GM06990 (cell line): ENCODE data around the gene FCN2.

ENCODE experiments used
- DNase-seq: peaks from one replicate; pipeline ENCODE4 v3.0.0-alpha.2; 2011; ENCODE audit not compliant: insufficient read length; ENCODE audit errors: extremely low read depth
- H3K27me3 ChIP-seq: replicated peaks from 2 replicates; pipeline ENCODE4 v1.6.0; 2011; ENCODE audit warnings: low read length; ENCODE audit not compliant: control insufficient read depth, insufficient read depth
- H3K36me3 ChIP-seq: 2 replicates; pipeline ENCODE4 v1.5.1; 2011; ENCODE audit warnings: low read length; ENCODE audit not compliant: control insufficient read depth, insufficient read depth
- H3K4me3 ChIP-seq: replicated peaks from 2 replicates; pipeline ENCODE4 v1.5.1; 2011; ENCODE audit warnings: low read depth, mild to moderate bottlenecking, control low read depth, low read length
- TF ChIP-seq, protein P1 (sequence below): IDR thresholded peaks from 2 replicates; pipeline ENCODE4 v1.5.1; 2011; ENCODE audit warnings: low read length, control low read depth, mild to moderate bottlenecking, inconsistent platforms; ENCODE audit not compliant: insufficient read depth, poor library complexity, severe bottlenecking

FCN2 gene

GRCh38 chr9:134882204-134882785 lies 1.7 kb downstream of the FCN2 start:
- H3K27me3 ChIP-seq, result no peaks in the 10 kb centered on the region
- TF ChIP-seq, protein P1, sequence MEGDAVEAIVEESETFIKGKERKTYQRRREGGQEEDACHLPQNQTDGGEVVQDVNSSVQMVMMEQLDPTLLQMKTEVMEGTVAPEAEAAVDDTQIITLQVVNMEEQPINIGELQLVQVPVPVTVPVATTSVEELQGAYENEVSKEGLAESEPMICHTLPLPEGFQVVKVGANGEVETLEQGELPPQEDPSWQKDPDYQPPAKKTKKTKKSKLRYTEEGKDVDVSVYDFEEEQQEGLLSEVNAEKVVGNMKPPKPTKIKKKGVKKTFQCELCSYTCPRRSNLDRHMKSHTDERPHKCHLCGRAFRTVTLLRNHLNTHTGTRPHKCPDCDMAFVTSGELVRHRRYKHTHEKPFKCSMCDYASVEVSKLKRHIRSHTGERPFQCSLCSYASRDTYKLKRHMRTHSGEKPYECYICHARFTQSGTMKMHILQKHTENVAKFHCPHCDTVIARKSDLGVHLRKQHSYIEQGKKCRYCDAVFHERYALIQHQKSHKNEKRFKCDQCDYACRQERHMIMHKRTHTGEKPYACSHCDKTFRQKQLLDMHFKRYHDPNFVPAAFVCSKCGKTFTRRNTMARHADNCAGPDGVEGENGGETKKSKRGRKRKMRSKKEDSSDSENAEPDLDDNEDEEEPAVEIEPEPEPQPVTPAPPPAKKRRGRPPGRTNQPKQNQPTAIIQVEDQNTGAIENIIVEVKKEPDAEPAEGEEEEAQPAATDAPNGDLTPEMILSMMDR, result no peak

DNA sequence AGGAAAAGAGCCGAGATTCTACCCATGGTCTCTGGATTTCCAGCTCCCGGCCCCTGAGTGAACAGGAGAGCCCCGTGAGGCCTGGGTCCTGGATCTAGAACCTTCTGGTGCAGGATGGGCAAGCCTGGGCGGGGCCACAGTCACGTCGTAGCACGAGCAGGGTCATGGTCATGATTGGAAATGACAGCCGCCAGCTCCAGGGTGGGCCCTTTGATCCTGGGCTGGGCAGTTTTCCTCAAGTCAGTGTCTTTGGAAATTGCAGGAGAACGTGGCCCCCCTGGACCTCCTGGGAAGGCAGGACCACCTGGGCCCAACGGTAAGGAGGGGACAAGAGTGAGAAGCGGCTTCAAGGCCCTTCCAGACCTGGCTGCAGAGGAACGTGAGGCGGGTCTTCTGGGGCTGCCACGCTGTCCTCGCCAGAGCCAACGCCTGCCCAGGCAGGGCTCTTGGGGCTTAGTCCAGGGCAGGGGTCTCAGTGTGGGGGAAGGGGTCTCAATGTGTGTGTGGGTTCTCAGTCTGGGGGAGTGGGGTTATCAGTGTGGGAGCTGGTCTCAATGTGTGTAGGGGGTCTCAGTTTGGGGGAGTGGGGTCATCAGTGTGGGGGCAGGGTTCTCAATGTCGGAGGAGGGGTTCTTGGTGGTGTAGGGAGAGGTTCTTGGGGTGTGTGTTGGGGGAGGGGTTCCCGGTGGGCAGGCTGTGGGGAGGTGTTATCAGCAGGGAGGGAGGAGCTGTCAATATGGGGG lies 2.6 kb downstream of the FCN2 start:
- no peaks in the 10 kb centered on the region for H3K27me3 ChIP-seq

More at GRCh38 chr9:134882204-134882785, 1.7 kb downstream of the FCN2 start:
- no peak for DNase-seq
- H3K4me3 ChIP-seq, result no peak overlapping the region
- H3K36me3 ChIP-seq, result no peaks in the 10 kb centered on the region

GRCh38 chr9:134884492-134884891 lies 3.9 kb downstream of the FCN2 start:
- H3K4me3 ChIP-seq, result no peak overlapping the region
- H3K27me3 ChIP-seq, result no peaks in the 10 kb centered on the region
- no peak for DNase-seq
- TF ChIP-seq, protein P1, result no peak
- no peaks in the 10 kb centered on the region for H3K36me3 ChIP-seq

More for the DNA sequence above, 2.6 kb downstream of the FCN2 start:
- no peak for DNase-seq
- no peaks in the 10 kb centered on the region for H3K36me3 ChIP-seq
- no peak overlapping the region for H3K4me3 ChIP-seq
- TF ChIP-seq, protein P1, result no peak

DNA sequence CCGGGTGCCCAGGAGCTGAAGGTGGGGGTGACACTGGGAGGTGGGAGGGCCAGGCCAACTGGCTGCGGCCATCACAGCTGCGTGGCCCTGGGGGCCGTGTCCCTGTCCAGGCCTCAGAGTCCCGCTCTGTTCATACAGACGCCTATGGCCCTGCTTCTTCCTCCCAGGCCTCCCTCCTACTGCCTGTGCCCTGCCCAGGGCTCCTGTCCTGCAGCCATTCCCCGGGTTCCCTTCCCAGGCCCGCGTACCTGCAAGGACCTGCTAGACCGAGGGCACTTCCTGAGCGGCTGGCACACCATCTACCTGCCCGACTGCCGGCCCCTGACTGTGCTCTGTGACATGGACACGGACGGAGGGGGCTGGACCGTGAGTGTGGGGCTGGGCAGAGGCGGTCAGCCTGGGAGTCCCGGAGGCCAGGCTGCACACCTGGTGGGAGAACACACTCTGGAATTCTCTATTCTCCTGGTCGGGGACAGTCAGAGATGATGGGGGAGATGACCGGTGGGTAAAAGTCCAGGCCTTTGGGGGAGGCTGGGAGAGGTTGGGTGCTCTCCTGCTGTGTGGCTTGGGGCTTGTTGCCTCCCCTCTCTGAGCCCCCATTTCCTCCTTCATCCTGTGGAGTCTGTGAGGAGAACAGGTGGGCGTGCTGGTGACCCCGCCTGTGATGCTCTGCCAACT lies 4.5 kb downstream of the FCN2 start:
- Histone ChIP-seq H3K4me3 (no peak overlapping the region), H3K27me3 (no peaks in the 10 kb centered on the region), H3K36me3 (no peaks in the 10 kb centered on the region)
- TF ChIP-seq, protein P1, result no peak
- no peak for DNase-seq

DNA sequence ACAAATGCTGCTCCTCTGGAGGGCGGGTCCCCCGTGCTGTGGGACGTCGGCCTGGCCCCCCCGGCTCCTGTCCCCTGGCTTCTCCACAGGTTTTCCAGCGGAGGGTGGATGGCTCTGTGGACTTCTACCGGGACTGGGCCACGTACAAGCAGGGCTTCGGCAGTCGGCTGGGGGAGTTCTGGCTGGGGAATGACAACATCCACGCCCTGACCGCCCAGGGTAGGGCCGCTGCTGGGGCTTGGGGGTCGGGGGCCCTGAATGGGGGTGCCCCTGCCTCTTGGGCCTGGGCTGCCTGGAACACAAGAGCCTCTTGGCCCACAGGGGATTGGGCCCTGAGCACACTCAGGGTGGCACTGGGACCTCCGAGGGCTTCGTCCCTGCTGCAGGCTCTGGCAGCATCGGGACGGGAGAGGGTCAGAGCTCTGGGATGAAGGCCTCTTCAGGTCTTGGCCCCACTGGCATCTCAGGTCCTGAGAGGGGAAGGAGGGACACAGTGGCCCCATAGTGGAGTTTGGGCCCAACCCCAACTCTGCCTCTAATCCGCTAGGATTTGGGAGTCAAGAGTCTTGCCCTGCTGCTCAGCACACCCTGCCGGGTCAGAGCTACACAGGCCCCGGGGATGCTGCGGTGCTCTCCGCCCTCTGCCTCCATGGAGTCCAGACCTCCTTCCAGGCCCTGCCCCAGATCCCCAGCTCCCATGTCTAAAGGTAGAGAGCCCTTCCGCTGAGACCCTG lies 5.2 kb downstream of the FCN2 start:
- no peaks in the 10 kb centered on the region for H3K27me3 ChIP-seq
- no peak for DNase-seq
- no peaks in the 10 kb centered on the region for H3K36me3 ChIP-seq
- TF ChIP-seq, protein P1, result no peak
- H3K4me3 ChIP-seq, result no peak overlapping the region
